Measurements from ENCODE around the gene SERP2. TPM values are rescaled to one million over a fixed set of nuclear protein-coding genes. Genes with fewer than 3 reads are reported as not detected.

Gene SERP2
- total and polyA plus RNA-seq, 9 of the 15 experiments (the other 6 are each of a cell fraction or from before 2014, with no cell fraction given): 0.13 TPM; not detected in 8

GRCh38 chr13:44365899-44366298 is 7.7 kb upstream of the SERP2 start:
- FAIRE-seq (no peak), ATAC-seq (no peak), DNase-seq (ENCODE audit: extremely low read depth in 1 of 4, low spot score in 3 of 4) (no peak)
- Histone ChIP-seq H3K27me3 (ENCODE audit: control insufficient read depth in 2 of 2, insufficient read depth in 2 of 2, low read length in 2 of 2) (no peaks in the 10 kb centered on the region; a peak in 1 of 5 replicates), H3K79me2 (ENCODE audit: control insufficient read depth, insufficient read depth, low read length) (no peaks in the 10 kb centered on the region), H2AFZ (ENCODE audit: low read depth, low read length) (no peak overlapping the region), H3K4me2 (ENCODE audit: insufficient read depth, low read length) (no peak overlapping the region), H3K9ac (ENCODE audit: insufficient read depth in 1 of 2, low read depth in 2 of 2, low read length in 2 of 2) (no peak overlapping the region), H3K27ac (ENCODE audit: extremely low read depth, low read depth, low read length) (no peak overlapping the region), H4K20me1 (replicated peaks; ENCODE audit: control insufficient read depth, insufficient read depth, low read length) (no peaks in the 10 kb centered on the region), H3K4me3 (no peak overlapping the region), H3K4me1 (replicated peaks in 1 of 2; ENCODE audit: control insufficient read depth in 2 of 2, insufficient read depth in 2 of 2, low read length in 2 of 2) (peaks cover 0 to 15% of the 10 kb centered on the region in 2 experiments; a peak in 3 of 5 replicates), H3K9me3 (replicated peaks; ENCODE audit: control insufficient read depth, insufficient read depth, low read depth, low read length) (no peaks in the 10 kb centered on the region), H3K9me1 (ENCODE audit: control insufficient read depth, insufficient read depth, low read length) (no peaks in the 10 kb centered on the region), H3K36me3 (ENCODE audit: control insufficient read depth, insufficient read depth, low read length) (no peaks in the 10 kb centered on the region)
- ChIA-PET CTCF (ENCODE audit: low intra/inter-chr PET ratio) (no interaction called here), POLR2A (no interaction called here)
- in situ Hi-C loops (cut with MboI) (no loop called here), intact Hi-C loops (cut with micrococcal nuclease) (no loop called here)
- WGBS (ENCODE audit: insufficient coverage, low coverage, missing lambda C conversion rate): 21% methylated on average over 3 of the region's 3 CpGs
- BruUV-seq (replicated peaks): no TSS peak
- TF ChIP-seq, protein P1, sequence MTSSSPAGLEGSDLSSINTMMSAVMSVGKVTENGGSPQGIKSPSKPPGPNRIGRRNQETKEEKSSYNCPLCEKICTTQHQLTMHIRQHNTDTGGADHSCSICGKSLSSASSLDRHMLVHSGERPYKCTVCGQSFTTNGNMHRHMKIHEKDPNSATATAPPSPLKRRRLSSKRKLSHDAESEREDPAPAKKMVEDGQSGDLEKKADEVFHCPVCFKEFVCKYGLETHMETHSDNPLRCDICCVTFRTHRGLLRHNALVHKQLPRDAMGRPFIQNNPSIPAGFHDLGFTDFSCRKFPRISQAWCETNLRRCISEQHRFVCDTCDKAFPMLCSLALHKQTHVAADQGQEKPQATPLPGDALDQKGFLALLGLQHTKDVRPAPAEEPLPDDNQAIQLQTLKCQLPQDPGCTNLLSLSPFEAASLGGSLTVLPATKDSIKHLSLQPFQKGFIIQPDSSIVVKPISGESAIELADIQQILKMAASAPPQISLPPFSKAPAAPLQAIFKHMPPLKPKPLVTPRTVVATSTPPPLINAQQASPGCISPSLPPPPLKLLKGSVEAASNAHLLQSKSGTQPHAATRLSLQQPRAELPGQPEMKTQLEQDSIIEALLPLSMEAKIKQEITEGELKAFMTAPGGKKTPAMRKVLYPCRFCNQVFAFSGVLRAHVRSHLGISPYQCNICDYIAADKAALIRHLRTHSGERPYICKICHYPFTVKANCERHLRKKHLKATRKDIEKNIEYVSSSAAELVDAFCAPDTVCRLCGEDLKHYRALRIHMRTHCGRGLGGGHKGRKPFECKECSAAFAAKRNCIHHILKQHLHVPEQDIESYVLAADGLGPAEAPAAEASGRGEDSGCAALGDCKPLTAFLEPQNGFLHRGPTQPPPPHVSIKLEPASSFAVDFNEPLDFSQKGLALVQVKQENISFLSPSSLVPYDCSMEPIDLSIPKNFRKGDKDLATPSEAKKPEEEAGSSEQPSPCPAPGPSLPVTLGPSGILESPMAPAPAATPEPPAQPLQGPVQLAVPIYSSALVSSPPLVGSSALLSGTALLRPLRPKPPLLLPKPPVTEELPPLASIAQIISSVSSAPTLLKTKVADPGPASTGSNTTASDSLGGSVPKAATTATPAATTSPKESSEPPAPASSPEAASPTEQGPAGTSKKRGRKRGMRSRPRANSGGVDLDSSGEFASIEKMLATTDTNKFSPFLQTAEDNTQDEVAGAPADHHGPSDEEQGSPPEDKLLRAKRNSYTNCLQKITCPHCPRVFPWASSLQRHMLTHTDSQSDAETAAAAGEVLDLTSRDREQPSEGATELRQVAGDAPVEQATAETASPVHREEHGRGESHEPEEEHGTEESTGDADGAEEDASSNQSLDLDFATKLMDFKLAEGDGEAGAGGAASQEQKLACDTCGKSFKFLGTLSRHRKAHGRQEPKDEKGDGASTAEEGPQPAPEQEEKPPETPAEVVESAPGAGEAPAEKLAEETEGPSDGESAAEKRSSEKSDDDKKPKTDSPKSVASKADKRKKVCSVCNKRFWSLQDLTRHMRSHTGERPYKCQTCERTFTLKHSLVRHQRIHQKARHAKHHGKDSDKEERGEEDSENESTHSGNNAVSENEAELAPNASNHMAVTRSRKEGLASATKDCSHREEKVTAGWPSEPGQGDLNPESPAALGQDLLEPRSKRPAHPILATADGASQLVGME (CRISPR knock-in tag; IDR thresholded peaks at IDR 0.05): no peak
- TF ChIP-seq, protein P2, sequence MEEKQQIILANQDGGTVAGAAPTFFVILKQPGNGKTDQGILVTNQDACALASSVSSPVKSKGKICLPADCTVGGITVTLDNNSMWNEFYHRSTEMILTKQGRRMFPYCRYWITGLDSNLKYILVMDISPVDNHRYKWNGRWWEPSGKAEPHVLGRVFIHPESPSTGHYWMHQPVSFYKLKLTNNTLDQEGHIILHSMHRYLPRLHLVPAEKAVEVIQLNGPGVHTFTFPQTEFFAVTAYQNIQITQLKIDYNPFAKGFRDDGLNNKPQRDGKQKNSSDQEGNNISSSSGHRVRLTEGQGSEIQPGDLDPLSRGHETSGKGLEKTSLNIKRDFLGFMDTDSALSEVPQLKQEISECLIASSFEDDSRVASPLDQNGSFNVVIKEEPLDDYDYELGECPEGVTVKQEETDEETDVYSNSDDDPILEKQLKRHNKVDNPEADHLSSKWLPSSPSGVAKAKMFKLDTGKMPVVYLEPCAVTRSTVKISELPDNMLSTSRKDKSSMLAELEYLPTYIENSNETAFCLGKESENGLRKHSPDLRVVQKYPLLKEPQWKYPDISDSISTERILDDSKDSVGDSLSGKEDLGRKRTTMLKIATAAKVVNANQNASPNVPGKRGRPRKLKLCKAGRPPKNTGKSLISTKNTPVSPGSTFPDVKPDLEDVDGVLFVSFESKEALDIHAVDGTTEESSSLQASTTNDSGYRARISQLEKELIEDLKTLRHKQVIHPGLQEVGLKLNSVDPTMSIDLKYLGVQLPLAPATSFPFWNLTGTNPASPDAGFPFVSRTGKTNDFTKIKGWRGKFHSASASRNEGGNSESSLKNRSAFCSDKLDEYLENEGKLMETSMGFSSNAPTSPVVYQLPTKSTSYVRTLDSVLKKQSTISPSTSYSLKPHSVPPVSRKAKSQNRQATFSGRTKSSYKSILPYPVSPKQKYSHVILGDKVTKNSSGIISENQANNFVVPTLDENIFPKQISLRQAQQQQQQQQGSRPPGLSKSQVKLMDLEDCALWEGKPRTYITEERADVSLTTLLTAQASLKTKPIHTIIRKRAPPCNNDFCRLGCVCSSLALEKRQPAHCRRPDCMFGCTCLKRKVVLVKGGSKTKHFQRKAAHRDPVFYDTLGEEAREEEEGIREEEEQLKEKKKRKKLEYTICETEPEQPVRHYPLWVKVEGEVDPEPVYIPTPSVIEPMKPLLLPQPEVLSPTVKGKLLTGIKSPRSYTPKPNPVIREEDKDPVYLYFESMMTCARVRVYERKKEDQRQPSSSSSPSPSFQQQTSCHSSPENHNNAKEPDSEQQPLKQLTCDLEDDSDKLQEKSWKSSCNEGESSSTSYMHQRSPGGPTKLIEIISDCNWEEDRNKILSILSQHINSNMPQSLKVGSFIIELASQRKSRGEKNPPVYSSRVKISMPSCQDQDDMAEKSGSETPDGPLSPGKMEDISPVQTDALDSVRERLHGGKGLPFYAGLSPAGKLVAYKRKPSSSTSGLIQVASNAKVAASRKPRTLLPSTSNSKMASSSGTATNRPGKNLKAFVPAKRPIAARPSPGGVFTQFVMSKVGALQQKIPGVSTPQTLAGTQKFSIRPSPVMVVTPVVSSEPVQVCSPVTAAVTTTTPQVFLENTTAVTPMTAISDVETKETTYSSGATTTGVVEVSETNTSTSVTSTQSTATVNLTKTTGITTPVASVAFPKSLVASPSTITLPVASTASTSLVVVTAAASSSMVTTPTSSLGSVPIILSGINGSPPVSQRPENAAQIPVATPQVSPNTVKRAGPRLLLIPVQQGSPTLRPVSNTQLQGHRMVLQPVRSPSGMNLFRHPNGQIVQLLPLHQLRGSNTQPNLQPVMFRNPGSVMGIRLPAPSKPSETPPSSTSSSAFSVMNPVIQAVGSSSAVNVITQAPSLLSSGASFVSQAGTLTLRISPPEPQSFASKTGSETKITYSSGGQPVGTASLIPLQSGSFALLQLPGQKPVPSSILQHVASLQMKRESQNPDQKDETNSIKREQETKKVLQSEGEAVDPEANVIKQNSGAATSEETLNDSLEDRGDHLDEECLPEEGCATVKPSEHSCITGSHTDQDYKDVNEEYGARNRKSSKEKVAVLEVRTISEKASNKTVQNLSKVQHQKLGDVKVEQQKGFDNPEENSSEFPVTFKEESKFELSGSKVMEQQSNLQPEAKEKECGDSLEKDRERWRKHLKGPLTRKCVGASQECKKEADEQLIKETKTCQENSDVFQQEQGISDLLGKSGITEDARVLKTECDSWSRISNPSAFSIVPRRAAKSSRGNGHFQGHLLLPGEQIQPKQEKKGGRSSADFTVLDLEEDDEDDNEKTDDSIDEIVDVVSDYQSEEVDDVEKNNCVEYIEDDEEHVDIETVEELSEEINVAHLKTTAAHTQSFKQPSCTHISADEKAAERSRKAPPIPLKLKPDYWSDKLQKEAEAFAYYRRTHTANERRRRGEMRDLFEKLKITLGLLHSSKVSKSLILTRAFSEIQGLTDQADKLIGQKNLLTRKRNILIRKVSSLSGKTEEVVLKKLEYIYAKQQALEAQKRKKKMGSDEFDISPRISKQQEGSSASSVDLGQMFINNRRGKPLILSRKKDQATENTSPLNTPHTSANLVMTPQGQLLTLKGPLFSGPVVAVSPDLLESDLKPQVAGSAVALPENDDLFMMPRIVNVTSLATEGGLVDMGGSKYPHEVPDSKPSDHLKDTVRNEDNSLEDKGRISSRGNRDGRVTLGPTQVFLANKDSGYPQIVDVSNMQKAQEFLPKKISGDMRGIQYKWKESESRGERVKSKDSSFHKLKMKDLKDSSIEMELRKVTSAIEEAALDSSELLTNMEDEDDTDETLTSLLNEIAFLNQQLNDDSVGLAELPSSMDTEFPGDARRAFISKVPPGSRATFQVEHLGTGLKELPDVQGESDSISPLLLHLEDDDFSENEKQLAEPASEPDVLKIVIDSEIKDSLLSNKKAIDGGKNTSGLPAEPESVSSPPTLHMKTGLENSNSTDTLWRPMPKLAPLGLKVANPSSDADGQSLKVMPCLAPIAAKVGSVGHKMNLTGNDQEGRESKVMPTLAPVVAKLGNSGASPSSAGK (IDR thresholded peaks at IDR 0.05): no peak
- TF ChIP-seq EP400 (IDR thresholded peaks at IDR 0.05): no peak
- no peak for TF ChIP-seq STAT5A (IDR thresholded peaks at IDR 0.05; ENCODE audit: borderline replicate concordance, low read length)
- TF ChIP-seq HDAC2 (IDR thresholded peaks at IDR 0.05): no peak

All from K562 (cell line).